GM18951 (cell line): ENCODE data around the gene CYP4F3.
"Not testable (repeated sequence)": the region's sequence is repeated elsewhere in the genome, so short reads cannot be mapped to it uniquely, and the experiment has no call there.

ENCODE experiments used
- POLR2A ChIP-seq: IDR thresholded peaks from 4 replicates; pipeline ENCODE4 v1.6.1; 2011; ENCODE audit warnings: mild to moderate bottlenecking; ENCODE audit not compliant: insufficient read length, insufficient read depth; ENCODE audit errors: extremely low read depth
- in situ Hi-C: fragments of 300-500 bp; cut with MboI; formaldehyde crosslinking; loops from one replicate; pipeline ENCODE4 v1.12.0; 2022; ENCODE audit warnings: low sequenced_read_pairs, mixed read lengths, inconsistent platforms; ENCODE audit not compliant: unreplicated experiment

Gene CYP4F3

DNA sequence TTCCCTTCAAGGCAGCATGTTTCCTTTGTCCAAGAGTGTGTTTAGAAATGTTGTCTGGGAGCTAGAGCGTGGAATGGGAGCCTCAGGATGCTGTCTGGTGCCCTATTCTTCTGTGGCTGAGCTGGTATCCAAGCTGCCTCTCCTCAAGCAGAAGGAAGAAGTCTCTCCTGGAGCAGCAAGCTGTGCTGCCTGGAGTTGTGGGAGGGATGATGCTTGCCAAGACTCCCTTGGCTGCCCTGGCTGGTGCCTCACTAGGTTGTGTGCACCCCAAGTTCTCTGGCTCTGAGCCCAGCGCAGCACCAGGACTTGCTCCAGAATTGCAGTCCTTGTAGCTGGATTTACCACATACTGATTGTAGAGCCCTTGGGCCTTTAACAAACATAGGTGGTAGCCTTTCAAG, 4.7 kb upstream of the CYP4F3 start:
- TF ChIP-seq POLR2A: no peak
- in situ Hi-C loops: no loop called here

GRCh38 chr19:15639596-15639995, 1.1 kb upstream of the CYP4F3 start:
- in situ Hi-C loops: no loop called here
- TF ChIP-seq POLR2A: no peak

DNA sequence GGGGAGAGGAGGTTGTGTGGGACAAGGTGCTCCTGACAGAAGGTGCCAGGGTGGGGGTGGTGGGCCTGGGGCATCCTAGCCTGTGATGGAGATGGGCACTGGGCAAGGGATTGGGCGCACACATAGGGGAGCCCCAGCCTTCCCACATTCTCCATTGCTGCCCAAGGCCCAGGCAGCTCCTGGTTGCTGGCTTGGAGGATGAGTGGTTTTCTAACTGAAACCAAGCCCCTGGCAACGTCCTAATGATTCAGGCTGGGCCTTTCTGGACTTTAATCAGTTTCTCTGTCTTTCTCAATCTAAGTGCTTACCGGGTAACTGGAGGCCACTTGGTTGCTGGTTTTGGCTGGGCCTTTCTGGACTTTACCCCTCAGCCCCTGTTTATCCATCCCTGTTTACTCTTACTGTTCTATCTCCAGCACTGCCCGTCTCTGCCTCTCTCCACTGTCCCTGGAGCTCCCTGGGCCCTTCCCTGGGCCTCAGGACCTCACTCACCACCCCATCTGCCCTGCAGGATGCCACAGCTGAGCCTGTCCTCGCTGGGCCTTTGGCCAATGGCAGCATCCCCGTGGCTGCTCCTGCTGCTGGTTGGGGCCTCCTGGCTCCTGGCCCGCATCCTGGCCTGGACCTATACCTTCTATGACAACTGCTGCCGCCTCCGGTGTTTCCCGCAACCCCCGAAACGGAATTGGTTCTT, 354 bp downstream of the CYP4F3 start:
- in situ Hi-C loops: no loop called here
- no peak for TF ChIP-seq POLR2A

DNA sequence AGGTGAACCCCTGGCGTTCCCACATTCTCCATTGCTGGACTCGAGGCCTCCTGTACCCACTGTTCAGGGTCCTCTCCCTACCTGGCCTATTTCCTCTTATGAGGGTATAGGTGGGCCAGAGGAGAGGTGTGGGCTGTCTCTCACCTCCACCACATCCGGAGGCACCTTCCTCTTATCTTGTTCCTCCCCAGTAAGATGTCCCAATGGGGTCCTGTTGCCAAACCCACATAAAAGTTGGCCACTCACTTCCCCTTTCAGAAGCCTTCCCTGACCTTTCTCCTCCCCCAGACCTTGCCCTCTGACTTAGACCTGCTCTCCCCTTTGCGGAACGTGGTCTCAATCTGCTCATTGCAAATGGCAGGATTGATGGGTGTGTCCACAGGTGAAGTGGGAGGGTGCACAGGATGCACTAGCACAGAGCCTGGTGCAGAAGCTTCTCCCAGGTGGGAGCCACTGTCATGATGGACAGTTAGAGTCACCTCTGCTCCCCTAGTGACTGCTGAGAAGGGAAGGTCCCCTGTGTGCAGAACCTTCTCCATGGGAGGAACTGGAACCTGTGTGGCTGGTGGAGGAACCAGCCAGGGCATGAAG, 1.3 kb downstream of the CYP4F3 start:
- in situ Hi-C loops: no loop called here
- no peak for TF ChIP-seq POLR2A

- TF ChIP-seq POLR2A: no peak
- in situ Hi-C loops: no loop called here
These were observed 2.1 kb downstream of the CYP4F3 start for GRCh38 chr19:15642807-15643206.

DNA sequence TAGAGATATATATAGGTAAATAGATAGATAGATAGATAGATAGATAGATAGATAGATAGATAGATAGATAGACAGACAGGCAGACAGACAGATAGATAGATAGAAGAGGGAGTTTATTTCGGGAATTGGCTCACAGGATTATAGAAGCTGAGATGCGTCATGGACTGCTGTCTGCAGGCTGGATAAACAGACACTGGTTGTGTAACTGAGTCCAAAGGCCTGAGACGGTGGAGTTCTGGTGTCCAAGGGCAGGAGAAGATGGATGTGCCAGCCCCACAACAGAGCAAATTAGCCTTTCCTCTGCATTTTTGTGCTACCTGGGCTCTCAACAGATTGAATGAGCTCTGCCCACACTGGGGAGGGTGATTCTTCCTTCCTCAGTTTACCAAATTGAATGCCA, 2.7 kb downstream of the CYP4F3 start:
- TF ChIP-seq POLR2A: no peak
- in situ Hi-C loops: no loop called here

- in situ Hi-C loops: no loop called here
- no peak for TF ChIP-seq POLR2A
These were observed 3.5 kb downstream of the CYP4F3 start for GRCh38 chr19:15644066-15644741.

GRCh38 chr19:15644816-15645215, 4.1 kb downstream of the CYP4F3 start:
- TF ChIP-seq POLR2A: no peak
- in situ Hi-C loops: no loop called here

- no peak for TF ChIP-seq POLR2A
- in situ Hi-C loops: no loop called here
These were observed 8.8 kb downstream of the CYP4F3 start for GRCh38 chr19:15649526-15649925.

GRCh38 chr19:15650123-15650522, 9.4 kb downstream of the CYP4F3 start:
- in situ Hi-C loops: not testable (repeated sequence)

GRCh38 chr19:15651791-15652190, 11.1 kb downstream of the CYP4F3 start:
- in situ Hi-C loops: no loop called here
- TF ChIP-seq POLR2A: no peak

- in situ Hi-C loops: no loop called here
- no peak for TF ChIP-seq POLR2A
These were observed 12.0 kb downstream of the CYP4F3 start for GRCh38 chr19:15652559-15653278.

DNA sequence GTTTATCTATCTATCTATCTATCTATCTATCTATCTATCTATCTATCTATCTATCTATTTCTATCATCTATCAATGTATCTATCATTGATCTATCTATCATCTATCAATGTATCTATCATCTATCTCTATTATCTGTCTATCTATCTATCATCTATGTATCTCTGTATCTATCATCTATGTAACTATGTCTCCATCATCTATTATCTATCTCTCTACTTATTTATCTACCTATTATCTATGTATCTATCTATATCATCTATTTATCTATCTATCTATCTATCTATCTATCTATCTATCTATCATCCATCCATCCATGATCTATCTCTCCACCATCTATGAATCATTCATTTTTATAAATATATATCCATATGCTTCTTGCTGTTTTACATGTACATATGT, 15.8 kb downstream of the CYP4F3 start:
- TF ChIP-seq POLR2A: no peak

More for the DNA sequence above, 15.8 kb downstream of the CYP4F3 start:
- in situ Hi-C loops: no loop called here
